HG03558 (cell line): ENCODE measurements around the gene TAF3.
"Not testable (repeated sequence)": the region's sequence is repeated elsewhere in the genome, so short reads cannot be mapped to it uniquely, and the experiment has no call there.

Experiments
- ATAC-seq: cut with Tn5 transposase; IDR thresholded peaks from one replicate; pipeline ENCODE4 v1.9.1; 2021; ENCODE audit warnings: moderate number of reproducible peaks; ENCODE audit not compliant: unreplicated experiment; ENCODE audit errors: extremely low read depth

The TAF3 gene, protein sequence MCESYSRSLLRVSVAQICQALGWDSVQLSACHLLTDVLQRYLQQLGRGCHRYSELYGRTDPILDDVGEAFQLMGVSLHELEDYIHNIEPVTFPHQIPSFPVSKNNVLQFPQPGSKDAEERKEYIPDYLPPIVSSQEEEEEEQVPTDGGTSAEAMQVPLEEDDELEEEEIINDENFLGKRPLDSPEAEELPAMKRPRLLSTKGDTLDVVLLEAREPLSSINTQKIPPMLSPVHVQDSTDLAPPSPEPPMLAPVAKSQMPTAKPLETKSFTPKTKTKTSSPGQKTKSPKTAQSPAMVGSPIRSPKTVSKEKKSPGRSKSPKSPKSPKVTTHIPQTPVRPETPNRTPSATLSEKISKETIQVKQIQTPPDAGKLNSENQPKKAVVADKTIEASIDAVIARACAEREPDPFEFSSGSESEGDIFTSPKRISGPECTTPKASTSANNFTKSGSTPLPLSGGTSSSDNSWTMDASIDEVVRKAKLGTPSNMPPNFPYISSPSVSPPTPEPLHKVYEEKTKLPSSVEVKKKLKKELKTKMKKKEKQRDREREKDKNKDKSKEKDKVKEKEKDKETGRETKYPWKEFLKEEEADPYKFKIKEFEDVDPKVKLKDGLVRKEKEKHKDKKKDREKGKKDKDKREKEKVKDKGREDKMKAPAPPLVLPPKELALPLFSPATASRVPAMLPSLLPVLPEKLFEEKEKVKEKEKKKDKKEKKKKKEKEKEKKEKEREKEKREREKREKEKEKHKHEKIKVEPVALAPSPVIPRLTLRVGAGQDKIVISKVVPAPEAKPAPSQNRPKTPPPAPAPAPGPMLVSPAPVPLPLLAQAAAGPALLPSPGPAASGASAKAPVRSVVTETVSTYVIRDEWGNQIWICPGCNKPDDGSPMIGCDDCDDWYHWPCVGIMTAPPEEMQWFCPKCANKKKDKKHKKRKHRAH

DNA sequence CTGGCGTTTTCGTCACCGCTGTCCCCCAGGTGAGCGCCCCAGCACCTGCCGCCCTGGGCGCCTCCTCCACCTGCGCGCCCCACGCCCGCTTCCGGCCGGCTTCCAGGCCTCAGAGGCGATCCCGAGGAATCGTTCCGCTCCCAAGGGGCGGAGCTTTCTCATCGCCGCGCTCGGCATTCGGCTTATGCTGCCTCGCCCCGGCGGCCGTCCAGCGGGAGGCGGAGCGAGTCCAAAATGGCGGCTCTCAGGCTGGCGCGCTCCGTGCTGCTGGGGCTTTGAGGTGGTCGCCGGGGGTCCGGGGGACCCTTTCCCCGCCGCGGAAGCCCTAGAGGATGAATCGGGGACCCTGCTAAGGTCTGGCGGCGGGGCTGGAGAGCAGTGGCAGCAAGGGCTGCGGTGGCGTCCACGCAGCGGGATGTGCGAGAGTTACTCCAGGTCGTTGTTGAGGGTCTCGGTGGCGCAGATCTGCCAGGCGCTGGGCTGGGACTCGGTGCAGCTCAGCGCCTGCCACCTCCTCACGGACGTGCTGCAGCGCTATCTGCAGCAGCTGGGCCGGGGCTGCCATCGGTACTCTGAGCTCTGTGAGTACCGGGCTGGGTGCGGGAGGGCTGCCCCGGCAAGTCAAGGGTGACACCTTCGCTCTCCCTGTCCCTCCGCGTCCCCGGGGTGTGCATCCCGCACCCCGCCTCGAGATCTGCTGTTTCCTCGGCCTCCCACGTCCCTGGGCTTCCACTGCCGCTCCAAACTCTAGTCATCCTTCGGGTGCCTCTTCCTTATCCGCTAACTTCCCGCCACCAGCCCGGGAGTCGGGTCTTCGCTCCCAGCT, at the start of gene TAF3:
Gene TAF3, plus strand, starts transcription at position 211 of the 826 bp plus-strand sequence. Its CDS starts 205 bp downstream, at position 416.
- peak; percentile 88 for ATAC-seq

- ATAC-seq, result no peak
Measured at GRCh38 chr10:7773845-7774801, 44.2 kb upstream of the TAF3 start.

GRCh38 chr10:7776777-7777176, 41.5 kb upstream of the TAF3 start:
- ATAC-seq, result no peak

GRCh38 chr10:7782194-7782593, 36.1 kb upstream of the TAF3 start:
- ATAC-seq, result not testable (repeated sequence)

- no peak for ATAC-seq
Measured at GRCh38 chr10:7786430-7786829, 31.9 kb upstream of the TAF3 start.

GRCh38 chr10:7787150-7787856, 31.0 kb upstream of the TAF3 start:
- ATAC-seq, result peak; percentile 1

DNA sequence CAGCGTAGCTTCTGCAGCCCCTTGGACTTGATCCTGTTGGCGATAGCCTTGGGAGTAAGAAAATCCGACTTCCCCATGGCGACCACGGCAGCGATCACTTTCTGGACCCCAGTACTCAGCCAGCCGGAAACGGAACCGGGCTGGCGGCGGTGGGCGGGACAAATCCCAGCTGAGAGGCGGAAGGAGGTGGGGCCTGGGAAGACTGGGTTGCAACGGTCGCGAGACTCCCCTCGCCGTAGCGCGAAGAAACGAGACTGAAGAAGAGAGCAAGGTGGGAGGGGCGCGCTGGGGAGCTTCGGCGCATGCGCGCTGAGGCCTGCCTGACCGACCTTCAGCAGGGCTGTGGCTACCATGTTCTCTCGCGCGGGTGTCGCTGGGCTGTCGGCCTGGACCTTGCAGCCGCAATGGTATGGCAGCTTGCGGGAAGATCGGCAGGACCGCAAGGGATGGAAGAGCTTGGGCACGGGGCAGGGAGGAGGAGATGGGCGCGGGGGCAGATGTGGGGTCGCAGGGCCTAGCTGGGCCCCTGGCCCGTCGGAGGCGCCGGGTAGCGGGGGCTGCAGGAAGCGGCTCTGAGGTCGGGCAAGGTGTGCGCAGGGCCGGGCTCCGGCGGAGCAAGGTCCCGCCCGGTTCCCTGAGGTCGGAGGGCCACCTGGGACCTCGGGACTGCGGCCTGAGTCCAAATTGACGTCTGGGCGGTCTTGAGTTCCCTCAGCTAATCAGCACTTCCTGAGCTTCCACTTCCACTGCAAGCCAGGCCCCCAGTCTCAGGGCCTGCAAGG, 30.3 kb upstream of the TAF3 start, which contains the start of the genes ATP5F1C and KIN:
Gene ATP5F1C, plus strand, starts transcription at position 321 of the 782 bp plus-strand sequence. Its CDS starts 31 bp downstream, at position 352.
Gene KIN, minus strand, starts transcription at position 137 of the 782 bp plus-strand sequence. Its CDS starts 60 bp downstream, at position 77.
- peak; percentile 86 for ATAC-seq

GRCh38 chr10:7788639-7789286, 29.5 kb upstream of the TAF3 start:
- ATAC-seq, result peak; percentile 5

DNA sequence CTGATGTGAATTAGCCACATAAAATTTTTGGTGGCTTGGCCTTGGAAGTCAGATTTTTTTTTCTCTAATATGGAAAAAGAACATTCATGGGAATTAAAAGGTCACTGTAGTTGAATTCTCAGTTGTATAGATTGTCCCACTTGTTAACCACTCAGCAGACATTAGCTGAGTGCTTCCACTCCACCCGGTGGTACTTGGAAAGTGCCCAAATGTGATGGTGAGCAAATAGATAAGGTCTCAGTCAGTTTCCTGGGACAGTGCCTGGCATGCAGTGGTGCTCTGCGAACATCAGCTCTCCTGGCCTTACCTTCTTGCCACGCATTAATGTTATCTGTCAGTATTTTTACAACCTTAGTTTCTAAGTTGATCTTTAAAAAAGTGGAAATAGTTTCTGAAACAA, 28.9 kb upstream of the TAF3 start:
- no peak for ATAC-seq

GRCh38 chr10:7792541-7792940, 25.8 kb upstream of the TAF3 start:
- ATAC-seq, result no peak

GRCh38 chr10:7794251-7795026, 23.9 kb upstream of the TAF3 start:
- ATAC-seq, result no peak

DNA sequence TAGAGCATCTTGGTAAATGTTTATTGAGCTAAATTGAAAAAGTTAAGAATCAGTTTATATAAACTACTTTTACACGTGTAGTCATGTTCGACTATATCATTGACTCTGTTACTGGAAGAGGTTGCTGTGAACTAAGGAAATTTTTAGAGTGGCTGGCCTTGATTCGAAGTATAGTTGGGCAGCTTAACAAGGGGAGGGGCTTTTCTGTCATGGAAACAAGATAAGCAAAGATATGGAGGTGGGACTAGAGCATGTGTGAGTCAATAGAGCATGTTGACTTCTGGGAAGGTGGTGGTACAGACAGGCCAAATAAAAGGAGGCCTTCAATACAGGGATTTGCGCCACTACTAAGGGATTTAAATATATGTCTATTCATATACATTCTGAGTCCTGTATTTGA, 22.7 kb upstream of the TAF3 start:
- no peak for ATAC-seq

- ATAC-seq, result no peak
Measured at GRCh38 chr10:7797582-7797981, 20.7 kb upstream of the TAF3 start.

DNA sequence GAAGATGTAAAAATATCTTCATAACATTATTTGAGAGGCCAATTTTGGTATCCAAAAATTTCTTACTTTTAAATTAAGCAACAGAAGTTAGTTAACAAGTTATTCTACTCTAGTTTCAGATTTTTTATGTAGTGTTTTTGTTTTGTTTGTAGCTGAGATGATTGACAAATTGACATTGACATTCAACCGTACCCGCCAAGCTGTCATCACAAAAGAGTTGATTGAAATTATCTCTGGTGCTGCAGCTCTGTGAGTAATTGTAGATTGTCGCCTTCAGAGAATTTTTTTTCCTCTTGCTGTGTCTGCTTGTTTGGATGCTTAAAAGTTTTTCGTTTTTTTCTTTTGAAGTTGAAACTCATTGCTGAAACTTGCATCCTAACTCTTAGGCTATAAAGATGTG, 15.7 kb upstream of the TAF3 start:
- no peak for ATAC-seq

- no peak for ATAC-seq
Measured at GRCh38 chr10:7804216-7804615, 14.1 kb upstream of the TAF3 start.

DNA sequence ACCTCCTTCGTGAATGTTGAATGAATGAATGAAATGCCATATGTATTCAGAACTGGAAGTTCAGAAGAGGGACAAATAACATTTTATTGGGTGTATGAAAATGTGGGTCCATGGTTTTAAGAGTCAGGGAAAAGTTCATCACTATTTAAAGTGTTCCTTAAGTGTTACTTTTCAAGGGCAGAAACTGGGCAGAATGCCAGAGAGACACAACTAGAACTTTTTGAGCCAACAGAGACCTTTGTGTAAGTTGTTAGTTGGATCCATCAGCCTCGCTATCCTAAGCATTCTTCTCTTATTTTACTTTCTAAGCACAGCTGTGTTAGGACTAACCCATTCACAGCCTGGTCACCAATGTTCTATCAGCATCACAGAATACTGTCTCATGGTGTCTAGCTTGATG, 13.6 kb upstream of the TAF3 start:
- no peak for ATAC-seq
